ENCODE measurements around the gene FCRL3.

DNA sequence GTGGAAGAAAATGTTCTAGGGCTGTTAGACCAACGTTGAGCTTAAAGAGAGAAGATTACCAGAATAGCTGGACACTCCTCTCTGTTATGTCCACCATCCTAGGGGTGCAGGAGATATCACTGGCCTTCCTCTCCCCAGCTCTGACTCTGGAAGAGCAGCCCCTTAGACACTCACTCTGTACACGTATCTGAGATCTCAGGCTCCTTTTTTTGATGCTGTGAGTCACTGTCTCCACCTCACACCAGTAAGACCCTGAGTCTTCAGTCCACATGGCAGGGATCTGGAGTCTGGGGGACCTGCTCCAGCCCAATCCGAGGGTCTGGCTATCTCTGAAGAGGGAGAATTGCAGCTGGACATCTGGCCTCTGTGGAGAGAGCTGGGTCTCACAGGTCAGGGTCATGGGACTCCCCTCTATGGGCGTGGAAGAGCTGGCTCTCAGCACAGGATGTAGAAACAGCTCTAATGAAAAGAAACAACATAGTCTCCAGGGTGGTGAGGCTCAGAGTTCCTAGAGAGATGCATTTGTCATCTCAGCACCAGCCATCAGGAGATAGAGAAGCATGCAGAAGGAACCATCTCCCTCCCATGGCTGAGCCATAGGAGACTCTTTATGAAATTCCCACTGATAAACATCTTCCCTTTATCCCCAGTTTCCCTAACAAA, 3.5 kb downstream of the FCRL3 start:
- TF ChIP-seq POLR2A (IDR thresholded peaks at IDR 0.05; ENCODE audit: low read depth, low read length), result no peak
- TF ChIP-seq TAF1 (IDR thresholded peaks at IDR 0.05; ENCODE audit: low read depth, low read length), result no peak
- TF ChIP-seq POLR2AphosphoS5 (IDR thresholded peaks at IDR 0.05; ENCODE audit: low read depth, low read length), result no peak
- TF ChIP-seq PAX5 (IDR thresholded peaks at IDR 0.05; ENCODE audit: insufficient read depth, low read length, severe bottlenecking), result no peak

Measured in GM12891 (cell line).